ENCODE data around the gene SKIL. TPM values are rescaled to one million over a fixed set of nuclear protein-coding genes. Genes with fewer than 3 reads are reported as not detected.

Gene SKIL
- total RNA-seq, 1 experiment from 2014 or later = 34.7 TPM

DNA sequence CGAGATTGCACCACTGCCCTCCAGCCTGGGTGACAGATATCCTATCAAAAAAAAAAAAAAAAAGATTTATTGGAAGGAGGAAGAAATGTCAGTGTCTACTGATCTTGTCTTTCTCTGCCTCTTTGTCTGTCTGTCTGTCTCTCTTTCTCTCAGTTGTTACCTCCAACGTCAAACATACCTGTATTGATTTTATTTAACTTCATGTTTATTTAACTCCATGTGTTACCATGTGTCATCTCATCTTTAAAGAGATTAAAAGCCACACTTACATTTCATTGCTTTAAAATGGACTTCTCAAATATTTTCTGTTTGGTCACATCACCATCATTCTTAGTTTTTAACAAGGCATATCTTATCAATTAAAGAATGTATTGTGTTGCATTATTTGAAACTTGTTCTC, 70.6 kb downstream of the SKIL start:
- ChIA-PET POLR2A (no interaction called here), CTCF (interaction anchor here (0.9 to 2.7 kb wide), 3 partner anchors 11 to 384 kb away, joined by 3 to 13 read pairs (median 6); no protein-coding TSS in a partner anchor)
- TF ChIP-seq, protein P1, sequence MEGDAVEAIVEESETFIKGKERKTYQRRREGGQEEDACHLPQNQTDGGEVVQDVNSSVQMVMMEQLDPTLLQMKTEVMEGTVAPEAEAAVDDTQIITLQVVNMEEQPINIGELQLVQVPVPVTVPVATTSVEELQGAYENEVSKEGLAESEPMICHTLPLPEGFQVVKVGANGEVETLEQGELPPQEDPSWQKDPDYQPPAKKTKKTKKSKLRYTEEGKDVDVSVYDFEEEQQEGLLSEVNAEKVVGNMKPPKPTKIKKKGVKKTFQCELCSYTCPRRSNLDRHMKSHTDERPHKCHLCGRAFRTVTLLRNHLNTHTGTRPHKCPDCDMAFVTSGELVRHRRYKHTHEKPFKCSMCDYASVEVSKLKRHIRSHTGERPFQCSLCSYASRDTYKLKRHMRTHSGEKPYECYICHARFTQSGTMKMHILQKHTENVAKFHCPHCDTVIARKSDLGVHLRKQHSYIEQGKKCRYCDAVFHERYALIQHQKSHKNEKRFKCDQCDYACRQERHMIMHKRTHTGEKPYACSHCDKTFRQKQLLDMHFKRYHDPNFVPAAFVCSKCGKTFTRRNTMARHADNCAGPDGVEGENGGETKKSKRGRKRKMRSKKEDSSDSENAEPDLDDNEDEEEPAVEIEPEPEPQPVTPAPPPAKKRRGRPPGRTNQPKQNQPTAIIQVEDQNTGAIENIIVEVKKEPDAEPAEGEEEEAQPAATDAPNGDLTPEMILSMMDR (IDR thresholded peaks at IDR 0.05; ENCODE audit: unreplicated experiment) = no peak
- peaks cover 7% of the 10 kb centered on the region for H3K36me3 Mint-ChIP-seq (ENCODE audit: insufficient read depth, unreplicated experiment)
- H3K4me1 Mint-ChIP-seq (ENCODE audit: insufficient read depth, unreplicated experiment) = no peaks in the 10 kb centered on the region
- no peak overlapping the region for H3K4me3 Mint-ChIP-seq (ENCODE audit: unreplicated experiment)
- no peaks in the 10 kb centered on the region for H3K27me3 Mint-ChIP-seq (ENCODE audit: insufficient read depth, unreplicated experiment)
- H3K27ac Mint-ChIP-seq (ENCODE audit: low read depth, unreplicated experiment) = no peak overlapping the region
- no TSS peak for BruUV-seq (replicated peaks)
- DNase-seq (ENCODE audit: unreplicated experiment) = no peak
- intact Hi-C loops (cut with micrococcal nuclease) = no loop called here
- no peaks in the 10 kb centered on the region for H3K9me3 Mint-ChIP-seq (ENCODE audit: unreplicated experiment)

DNA sequence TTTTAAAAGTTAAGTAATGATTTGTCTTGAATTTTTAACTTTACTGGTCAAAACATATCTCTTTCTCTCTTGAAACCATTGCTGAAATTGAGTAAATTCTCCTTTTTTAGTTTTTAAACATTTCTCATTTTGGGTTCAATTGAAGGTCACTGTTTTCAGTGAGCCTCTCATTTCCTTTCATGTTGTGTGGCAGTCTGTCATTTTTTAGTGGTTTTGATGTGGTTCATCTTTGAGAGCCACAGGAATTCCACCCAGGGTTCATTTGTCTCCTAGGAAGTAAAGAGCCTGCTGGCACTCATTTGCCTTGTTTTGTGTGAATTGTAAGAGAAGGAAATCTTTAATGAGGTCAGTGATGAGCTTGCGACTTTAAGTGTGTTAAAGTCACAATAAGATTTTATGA, 71.5 kb downstream of the SKIL start:
- intact Hi-C loops (cut with micrococcal nuclease) = no loop called here
- CTCF ChIA-PET = interaction anchor here (0.8 to 3.2 kb wide), 2 partner anchors 15 to 413 kb away, joined by 3 to 16 read pairs; no protein-coding TSS in a partner anchor
- no TSS peak for BruUV-seq (replicated peaks)
- Mint-ChIP-seq H3K36me3 (ENCODE audit: insufficient read depth, unreplicated experiment) (peaks cover 7% of the 10 kb centered on the region), H3K27me3 (ENCODE audit: insufficient read depth, unreplicated experiment) (no peaks in the 10 kb centered on the region), H3K9me3 (ENCODE audit: unreplicated experiment) (no peaks in the 10 kb centered on the region), H3K4me3 (ENCODE audit: unreplicated experiment) (no peak overlapping the region), H3K27ac (ENCODE audit: low read depth, unreplicated experiment) (no peak overlapping the region), H3K4me1 (ENCODE audit: insufficient read depth, unreplicated experiment) (no peaks in the 10 kb centered on the region)
- POLR2A ChIA-PET = no interaction called here
- no peak for DNase-seq (ENCODE audit: unreplicated experiment)
- TF ChIP-seq, protein P1 (IDR thresholded peaks at IDR 0.05; ENCODE audit: unreplicated experiment) = no peak

DNA sequence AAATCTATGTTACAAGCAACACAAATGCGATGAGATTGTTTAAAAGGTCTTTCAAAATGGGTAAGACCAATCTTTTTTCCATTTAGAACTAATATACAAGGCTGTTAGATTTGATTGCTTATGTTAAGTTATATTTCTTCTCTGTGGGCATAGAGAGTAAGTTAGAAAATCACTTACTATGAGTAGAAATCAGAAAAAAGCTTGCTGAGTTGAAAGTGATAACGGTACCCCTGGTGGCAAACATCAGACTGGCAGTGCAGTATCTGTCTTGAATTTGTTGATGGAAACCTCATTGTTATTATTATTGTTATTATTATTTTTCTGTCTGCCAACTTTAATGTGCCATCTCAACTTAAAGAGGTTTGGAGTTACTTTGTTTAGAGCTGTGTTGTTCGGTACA, 73.5 kb downstream of the SKIL start:
- H3K27ac Mint-ChIP-seq (ENCODE audit: low read depth, unreplicated experiment) = no peak overlapping the region
- H3K9me3 Mint-ChIP-seq (ENCODE audit: unreplicated experiment) = no peaks in the 10 kb centered on the region
- no peak for DNase-seq (ENCODE audit: unreplicated experiment)
- intact Hi-C loops (cut with micrococcal nuclease) = no loop called here
- no peak overlapping the region for H3K4me3 Mint-ChIP-seq (ENCODE audit: unreplicated experiment)
- TF ChIP-seq, protein P1 (IDR thresholded peaks at IDR 0.05; ENCODE audit: unreplicated experiment) = no peak
- H3K36me3 Mint-ChIP-seq (ENCODE audit: insufficient read depth, unreplicated experiment) = peaks cover 7% of the 10 kb centered on the region
- H3K4me1 Mint-ChIP-seq (ENCODE audit: insufficient read depth, unreplicated experiment) = no peaks in the 10 kb centered on the region
- ChIA-PET POLR2A (no interaction called here), CTCF (interaction anchor here (0.8 to 3.2 kb wide), 4 partner anchors 8 to 381 kb away, joined by 4 to 16 read pairs (median 10); no protein-coding TSS in a partner anchor)
- no peaks in the 10 kb centered on the region for H3K27me3 Mint-ChIP-seq (ENCODE audit: insufficient read depth, unreplicated experiment)
- BruUV-seq (replicated peaks) = no TSS peak

DNA sequence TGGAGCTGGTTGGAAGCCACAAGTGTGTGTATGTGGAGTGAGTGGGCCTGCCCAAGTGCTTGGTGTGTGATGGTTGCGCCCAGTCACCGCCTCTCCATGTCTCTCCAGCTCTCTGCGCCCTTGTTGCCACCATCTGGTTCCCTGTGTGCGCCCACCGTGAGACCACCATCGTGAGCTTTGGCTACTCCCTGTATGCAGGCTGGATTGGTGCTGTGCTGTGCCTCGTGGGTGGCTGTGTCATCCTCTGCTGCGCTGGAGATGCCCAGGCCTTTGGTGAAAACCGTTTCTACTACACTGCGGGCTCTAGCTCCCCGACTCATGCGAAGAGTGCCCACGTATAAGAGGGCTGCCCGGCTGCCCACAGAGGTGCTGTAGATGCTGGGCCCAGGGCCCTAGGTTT, 74.9 kb downstream of the SKIL start:
- ChIA-PET POLR2A (interaction anchor here (1.3 to 1.5 kb wide), 2 partner anchors 26 to 379 kb away, joined by 4 read pairs; no protein-coding TSS in a partner anchor), CTCF (interaction anchor here (0.8 to 2.5 kb wide), 4 partner anchors 11 to 380 kb away, joined by 4 to 14 read pairs (median 5); no protein-coding TSS in a partner anchor)
- DNase-seq (ENCODE audit: unreplicated experiment) = no peak
- no TSS peak for BruUV-seq (replicated peaks)
- Mint-ChIP-seq H3K9me3 (ENCODE audit: unreplicated experiment) (no peaks in the 10 kb centered on the region), H3K27ac (ENCODE audit: low read depth, unreplicated experiment) (no peak overlapping the region), H3K4me3 (ENCODE audit: unreplicated experiment) (no peak overlapping the region), H3K27me3 (ENCODE audit: insufficient read depth, unreplicated experiment) (no peaks in the 10 kb centered on the region), H3K4me1 (ENCODE audit: insufficient read depth, unreplicated experiment) (no peaks in the 10 kb centered on the region), H3K36me3 (ENCODE audit: insufficient read depth, unreplicated experiment) (peaks cover 7% of the 10 kb centered on the region)
- intact Hi-C loops (cut with micrococcal nuclease) = no loop called here
- TF ChIP-seq, protein P1 (IDR thresholded peaks at IDR 0.05; ENCODE audit: unreplicated experiment) = no peak
